Mucosa of gallbladder (tissue), 1 donor: ENCODE measurements around the gene ADAD2. TPM values are rescaled to one million over a fixed set of nuclear protein-coding genes. Genes with fewer than 3 reads are reported as not detected.

Source experiments
- DNase-seq: peaks from one replicate; pipeline ENCODE4 v3.0.0-alpha.2; 2020; ENCODE audit warnings: low spot score
- total RNA-seq: library from RNA; stranded (reverse); gene quantifications from one replicate; pipeline ENCODE4 v1.2.1, GENCODE V29; 2021
- donor health status: DM: no; HTN: no; CAD: no.

The ADAD2 gene
- total RNA-seq, 1 donor from 2014 or later = 0.60 TPM

DNA sequence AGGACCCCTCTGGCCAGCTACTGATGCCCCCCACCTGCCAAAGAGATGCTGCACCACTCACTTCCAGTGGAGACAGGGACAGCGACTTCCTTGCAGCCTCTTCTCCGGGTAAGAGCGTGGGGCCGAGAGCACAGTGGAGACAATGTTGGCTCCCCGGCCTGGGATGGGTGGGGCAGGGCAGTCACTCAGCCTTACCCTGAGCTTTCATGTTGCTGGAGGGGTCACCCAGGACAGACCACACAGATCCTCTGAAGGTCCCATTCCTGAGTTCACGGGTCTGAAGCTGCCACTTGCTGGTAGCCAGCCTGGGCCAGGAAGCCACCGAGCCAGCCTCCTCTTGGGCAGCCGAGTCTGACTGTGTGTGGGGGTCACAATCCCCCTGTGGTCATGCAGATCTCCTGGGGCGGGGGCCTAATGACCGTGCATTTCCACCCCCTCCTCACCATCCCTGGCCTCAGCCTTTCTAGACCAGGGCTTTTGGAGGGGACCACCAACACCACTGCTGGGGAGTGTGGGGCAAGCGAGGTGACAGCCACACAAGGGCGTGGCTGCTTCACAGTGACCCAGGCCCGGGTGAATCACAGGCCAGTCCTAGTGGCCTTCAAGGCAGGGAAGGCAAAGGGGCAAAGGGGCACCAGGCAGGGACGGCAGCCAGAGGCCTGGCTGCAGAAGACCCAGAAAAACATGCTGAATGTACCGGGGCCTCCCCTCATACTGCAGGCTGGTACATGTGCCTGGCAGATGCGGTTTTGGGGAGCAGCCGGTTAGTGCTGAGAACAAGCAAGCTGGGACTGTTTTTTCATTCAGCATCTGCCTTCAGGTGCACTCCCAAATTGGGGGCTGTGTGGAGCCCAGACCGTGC lies 14.5 kb upstream of the ADAD2 start:
- no peak for DNase-seq

DNA sequence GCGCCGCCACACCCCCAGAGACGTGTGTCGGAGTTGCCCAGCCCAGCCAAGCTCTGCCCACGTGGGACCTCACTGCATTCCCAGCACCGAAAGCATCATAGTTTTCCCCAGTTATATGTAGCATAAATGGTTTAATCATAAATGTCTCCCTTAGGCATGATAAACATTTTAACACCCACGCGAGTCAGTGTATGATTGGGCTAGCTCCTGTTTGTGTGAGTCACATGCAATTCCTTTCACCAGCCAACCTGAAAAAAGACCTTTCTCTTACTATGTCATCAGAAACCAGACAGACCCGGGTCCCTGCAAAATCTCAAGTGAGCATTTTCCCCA lies 13.2 kb upstream of the ADAD2 start:
- no peak for DNase-seq

DNA sequence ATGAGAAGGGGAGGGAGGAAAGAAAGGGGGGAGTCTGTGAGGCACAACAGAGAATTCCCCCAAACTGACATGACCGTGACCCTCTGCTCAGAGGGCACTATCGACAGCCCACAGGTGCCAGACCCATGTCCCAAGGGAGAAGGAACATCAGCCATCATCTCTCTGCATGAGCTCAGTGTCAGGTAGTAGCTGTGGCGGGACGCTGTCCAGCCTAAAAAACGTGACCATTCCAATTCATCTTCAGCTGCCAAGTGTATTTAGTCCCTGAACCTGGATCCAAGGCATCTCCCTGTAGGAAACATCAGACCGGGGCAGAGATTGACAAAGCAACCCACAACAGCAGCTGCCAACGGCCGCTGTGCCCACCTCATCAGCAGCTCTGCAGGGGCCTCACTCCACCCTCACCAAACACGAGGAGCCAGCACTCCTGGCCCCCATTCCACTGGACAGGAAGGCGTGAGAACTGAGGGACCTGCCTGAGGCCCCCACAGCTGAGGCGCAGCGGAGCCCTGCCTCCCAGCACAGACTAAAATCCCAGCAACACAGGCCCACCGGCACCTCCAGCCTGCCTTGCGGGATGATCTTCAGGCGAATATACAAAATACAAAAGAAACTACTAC lies 12.7 kb upstream of the ADAD2 start:
- DNase-seq = no peak

DNA sequence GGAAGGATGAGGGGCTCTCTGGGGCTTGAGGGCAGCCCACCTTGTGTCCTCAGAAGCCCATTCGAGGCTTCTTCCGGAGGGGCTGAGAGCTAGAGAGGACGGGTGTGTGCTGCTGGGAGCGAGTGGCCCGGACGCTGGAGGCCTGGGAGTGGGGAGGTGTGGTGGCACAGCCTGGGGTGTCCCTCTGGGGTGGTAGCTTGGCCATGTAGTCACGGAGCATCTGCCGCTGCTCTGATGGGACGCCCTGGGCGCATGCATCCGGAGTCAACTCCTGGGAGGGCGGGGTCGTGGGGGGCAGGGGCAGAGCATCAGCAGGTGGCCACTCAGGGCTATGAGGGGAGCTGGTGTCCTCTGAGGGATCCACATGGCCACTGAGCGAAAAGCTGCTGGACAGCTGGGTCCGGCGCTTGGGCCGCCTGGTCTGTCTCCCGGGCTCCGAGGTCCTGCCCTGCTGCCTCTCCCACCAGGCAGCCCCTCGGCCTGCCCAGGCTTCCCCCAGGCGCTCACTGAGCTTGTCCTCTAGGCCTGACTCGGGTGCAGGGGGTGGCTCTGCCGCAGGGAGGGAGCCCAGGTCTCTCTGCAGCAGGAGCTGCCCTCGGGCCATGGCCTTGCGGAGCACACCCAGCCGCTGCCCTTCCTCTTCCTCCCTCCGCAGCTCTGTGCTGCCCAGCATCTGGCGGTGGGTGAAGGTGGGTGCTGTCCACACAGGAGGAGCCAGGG lies 11.9 kb upstream of the ADAD2 start:
- no peak for DNase-seq

DNA sequence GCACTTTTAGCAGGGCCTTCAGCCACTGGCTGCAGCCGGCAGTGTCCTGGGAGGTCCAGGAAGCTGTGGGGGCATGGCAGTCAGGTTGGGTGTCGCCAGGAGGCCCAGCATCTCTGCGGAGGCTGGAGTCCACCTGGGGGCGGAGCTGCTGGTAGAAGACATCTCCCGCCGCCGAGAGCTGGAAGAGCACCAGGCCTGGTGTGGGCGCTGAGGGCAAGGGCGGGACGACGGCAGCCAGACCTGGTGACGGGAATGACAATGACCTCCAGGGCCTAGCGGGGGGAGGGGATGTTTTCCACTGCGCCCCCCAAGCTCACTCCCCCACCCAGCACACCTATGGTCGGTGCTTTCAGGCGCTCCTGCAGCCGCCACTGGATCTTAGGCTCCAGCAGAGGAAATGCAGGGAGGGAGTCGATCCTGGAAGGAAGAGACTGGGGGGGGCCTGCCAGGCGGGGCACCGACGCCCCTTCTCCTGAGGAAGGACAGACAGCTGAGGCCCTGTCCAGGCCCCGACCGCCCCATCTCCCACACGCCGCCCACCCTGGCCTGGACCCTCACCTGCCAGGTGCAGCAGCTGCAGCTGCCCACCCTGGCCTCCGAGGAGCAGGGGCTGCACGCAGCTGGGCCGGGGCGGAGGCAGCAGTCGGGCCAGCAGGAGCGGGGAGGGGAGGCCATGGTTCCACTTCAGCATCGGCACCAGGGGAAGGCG lies 11.2 kb upstream of the ADAD2 start:
- no peak for DNase-seq

DNA sequence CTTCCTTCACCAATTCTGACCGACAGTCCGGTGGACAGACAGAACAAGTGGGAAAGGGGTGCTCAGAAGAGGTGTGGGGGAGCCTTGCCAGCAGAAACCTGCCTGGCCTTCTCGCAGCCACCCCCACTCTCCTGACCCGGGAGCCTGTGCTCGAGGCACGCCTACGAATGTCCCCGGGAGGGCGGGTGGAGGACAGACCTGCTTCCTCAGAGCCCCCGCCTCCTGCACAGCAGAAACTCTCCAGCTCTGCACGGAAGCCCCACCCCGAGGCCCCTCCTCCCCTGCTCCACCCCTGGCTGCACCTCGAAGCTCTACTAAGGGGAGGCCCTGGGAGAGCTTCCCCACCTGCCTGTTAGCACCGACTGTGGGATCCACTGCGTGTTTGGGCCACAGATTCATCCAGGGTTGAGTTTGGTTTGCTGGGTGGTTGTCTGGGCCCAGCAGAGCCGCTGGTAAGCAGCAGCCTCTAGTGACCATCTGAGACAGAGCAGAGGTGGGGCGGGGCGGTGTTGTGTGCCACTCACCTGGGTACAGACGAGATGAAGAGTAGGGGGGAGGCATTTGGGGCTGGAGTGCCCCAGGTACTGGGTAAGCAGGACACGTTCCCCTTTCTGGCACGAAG lies 10.3 kb upstream of the ADAD2 start:
- no peak for DNase-seq

DNA sequence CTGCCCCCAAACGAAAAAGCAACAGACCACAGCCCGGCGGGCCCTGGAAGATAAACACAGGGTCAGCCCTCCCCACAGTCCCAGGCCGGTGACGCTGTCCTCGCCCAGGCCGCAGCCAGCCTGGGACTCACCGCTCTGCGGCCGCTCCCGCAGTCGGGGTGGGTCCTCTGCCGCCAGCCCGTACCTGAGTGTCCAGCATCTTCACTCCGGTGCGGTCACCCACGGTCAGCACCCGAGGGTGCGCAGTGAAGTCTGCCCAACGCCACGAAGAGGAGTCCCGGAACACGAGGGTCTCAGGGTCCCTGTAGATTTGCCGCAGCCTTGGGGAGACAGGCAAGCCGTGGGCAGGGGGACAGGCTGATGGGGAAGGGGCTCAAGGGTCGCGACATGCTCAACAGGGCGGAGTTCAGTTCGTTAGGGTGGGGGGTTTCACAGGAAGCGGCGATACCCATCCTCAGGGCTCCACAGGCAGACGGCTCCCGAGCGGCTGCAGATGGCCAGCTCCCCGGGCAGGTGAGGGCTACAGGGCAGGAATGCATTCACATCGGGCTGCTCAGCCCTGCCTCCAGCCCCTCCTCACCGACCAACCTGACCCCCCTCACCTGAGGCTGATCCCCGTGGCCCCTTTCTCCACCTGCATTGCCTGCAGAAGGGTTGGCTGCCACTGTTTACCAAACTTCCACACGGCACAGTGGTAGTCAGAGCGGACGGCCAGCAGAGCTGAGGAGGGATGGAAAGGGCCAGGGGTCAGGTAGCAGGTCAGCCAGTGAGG lies 9.6 kb upstream of the ADAD2 start:
- DNase-seq = no peak

DNA sequence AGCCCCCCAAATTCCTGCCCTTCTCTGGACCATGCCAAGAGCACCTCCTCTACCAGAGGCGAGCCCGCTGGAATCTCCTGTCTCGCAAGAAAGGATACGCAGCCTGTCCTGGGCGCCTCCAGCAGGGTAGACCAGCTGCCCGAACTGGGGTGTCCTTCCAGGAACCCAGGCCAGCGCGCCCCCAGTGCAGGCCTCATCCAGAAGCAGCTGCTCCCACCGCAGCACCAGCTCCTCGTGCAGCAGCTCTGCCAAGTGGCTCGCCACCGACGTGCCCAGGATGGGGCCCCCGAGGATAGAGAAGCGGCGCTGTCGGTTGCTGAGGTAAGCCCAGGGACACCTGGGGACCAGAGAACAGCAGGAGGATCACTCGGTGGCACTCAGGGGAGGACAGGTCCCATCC lies 8.9 kb upstream of the ADAD2 start:
- no peak for DNase-seq

DNA sequence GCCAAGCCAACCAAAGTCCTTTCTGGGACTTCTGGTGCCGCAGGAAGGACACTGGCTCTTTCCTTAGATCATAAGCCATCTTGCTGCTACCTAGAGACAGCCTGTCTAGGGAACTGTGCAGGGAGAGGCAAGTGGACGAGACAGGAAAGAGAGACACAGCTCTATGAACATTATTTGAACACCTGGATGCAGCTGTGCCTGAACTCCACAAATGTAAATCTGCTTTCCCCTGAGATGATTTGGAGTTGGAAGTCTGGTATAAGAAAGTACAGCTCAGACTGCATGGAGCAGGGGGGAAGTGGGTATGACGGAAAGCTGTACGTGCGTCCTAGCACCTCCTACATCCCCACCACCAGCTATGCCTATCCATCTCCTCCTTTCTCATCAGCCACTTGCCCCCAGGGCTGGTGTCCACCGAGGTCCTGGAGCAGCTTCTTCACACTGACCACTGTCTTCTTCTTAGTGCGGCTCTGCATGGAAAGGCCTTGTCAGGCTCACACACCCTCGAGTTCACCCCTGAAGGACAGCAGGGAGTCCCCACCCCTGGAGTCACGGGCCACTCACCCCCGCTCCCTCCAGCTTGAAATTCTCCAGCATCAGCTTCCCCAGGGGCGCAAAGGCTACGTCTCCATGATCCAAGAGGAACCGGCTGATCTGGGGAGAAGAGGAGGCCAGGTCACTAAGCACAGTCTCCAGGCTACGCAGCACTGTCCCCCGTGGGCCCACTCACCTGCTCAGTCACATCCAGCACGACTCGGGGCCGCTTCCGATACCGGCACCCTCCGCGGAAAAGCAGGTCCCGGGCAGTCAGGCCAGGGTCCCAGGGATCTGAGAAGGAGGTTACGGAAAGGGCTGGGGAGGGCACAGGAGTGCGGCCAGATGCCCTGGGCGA lies 8.0 kb upstream of the ADAD2 start:
- DNase-seq = no peak

DNA sequence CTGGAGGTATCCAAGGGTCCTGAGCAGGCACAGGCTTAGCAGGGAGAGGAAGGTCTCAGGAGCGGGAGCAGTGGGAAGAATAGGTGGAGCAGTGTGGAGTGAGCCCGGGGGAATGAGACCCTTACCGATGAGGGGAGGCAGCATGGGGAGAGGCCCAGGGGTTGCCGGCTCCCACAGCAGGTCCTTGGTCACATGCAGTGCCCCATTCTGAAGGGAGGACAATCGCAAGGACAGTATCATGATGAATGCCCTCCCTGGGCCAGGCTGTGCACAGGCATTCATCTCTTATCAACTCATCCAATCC lies 7.4 kb upstream of the ADAD2 start:
- DNase-seq = no peak

DNA sequence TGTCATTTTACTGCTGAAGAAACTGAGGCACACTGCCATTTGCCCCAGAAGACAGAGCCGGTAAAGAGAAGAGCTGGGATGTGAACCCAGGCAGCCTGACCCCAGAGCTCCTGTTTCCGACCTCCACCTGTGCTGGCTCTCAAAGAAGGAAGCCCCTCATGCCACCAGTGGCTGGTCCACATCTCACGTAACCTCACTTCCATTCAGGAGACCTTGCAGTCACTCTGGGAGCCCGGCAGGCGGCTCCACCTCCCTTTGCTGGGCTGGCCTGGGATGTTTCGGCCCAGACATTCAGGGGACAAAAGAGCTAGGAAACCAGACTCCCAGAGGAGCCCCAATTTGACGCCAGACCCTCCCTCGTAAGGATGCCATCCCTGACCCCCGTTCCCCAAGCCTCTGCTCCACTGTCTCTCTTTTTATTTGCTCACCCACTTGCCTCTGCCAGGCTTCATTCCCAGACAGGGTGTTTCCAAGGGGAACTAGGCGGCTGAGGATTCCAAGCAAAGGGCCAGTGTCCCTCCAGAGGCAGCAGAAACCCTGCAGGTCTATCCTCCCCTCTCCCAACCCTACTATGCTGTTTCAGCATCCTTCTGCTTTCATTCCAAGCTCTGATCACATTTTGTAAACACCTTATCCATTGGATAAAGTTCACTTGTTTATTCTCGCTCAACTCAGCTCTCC lies 6.9 kb upstream of the ADAD2 start:
- DNase-seq = no peak

DNA sequence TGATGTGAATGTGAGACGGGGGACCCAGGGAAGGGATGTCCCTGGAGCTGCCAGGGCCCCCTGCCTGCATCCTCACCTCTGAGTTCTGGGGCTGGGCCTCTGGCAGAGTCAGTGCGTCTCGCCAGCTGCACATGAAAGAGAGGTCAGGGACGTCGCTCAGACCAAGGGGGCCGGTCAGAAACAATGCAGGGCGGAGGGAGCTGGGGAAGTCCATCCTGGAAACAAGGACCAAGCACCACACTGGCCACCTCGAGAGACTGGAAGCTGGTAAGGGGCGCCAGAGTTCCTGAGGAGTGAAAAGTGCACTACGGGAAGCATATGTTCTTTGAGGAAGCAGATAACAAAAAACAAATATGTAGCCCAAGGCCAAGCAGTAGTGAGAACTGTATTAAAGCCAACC lies 6.2 kb upstream of the ADAD2 start:
- DNase-seq = no peak

DNA sequence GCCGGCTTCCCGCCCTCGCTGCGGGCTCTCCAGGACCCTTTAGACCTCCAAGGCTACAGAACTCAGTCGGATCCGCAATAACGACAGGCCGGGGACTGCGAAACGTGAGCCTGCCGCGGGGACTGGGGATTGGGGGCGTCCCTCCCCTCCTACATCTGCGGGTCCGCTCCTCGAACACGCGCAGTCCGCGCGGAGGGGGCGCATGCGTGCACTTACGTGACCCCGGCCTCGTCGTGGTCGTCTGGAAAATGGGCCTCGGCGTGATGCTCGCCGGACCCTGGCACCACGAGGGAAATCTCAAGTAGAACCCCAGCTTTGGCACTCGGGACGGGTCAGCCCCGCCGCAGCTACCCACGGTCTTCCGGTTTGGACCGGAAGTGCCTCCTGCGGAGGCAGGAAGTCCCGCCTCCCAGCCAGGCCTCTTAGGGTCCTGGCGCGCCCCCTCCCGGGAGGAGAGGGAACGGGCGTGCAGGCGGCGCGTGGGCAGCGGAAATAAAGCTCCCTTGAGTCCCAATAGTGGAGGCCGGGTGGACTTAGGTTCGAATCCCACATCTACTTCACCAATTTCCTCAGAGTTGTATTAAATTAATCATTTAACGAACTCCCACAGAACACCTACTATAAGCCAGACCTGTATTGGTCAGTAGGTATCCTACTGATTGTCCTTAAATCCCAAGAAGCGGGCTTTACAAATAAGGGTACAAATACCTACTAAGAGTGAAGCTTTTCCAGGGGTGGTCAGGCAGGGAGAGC lies 4.1 kb upstream of the ADAD2 start, which contains the start of gene TAF1C:
TAF1C (minus strand) TSS at position 373 of the 753 bp plus-strand sequence. CDS start 2,069 bp downstream, outside the sequence.
- DNase-seq = peak; percentile 94

DNA sequence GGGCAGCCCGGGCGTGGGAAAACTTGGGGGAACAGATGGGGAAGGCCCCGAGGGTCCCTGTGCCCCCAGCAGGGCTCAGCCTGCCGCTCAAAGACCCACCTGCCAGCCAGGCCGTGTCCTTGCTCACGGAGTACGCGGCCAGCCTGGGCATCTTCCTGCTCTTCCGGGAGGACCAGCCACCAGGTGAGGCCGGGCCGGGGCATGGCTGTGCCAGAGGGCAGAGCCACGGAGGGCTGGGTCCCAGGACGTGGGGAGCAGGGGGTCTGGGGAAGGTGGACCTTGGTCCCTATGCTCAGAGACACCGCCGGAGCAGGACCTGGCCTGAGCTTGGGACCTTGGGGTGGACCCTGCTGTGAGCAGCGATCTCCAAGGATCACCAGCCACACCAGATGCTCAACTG lies 509 bp downstream of the ADAD2 start:
- no peak for DNase-seq

DNA sequence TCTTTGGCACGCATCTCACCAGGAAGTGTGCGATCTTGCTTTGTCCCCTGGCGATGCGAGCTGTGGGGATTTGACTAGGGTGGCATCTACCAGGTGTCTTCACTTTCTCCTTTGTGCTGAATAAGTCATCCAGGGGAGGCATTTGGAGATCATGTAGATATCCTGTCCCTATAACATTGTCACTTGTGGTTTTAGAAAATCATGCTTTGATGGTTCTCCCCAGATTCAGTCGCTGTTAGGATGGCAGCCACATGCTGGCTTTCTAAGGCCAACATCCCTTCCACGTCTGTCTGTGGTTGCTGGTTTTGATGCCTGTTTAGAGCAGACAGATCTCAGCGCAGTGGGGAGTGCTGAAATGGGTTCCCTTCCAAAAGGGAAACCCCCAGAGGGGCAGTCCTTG lies 2.5 kb downstream of the ADAD2 start:
- DNase-seq = no peak

DNA sequence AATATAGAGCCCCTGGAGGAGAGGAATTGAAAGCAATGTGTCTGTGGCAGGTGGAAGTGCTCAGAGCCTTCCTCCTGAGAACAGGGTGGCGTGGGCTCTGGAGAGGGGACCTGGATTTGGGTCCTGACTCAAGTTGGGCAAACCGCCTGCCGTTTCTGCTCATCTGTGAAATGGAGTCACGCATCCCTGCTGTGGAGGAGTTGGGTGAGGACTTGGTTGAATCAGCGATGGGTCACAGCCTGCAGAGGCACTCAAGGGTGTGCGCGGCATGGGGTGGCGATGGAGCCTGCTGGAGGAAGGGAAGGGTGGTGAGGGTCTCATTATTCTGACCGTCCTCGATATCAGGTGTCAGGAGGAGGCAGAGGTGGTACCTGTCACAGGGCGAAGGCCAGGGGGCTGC lies 3.1 kb downstream of the ADAD2 start:
- DNase-seq = no peak

DNA sequence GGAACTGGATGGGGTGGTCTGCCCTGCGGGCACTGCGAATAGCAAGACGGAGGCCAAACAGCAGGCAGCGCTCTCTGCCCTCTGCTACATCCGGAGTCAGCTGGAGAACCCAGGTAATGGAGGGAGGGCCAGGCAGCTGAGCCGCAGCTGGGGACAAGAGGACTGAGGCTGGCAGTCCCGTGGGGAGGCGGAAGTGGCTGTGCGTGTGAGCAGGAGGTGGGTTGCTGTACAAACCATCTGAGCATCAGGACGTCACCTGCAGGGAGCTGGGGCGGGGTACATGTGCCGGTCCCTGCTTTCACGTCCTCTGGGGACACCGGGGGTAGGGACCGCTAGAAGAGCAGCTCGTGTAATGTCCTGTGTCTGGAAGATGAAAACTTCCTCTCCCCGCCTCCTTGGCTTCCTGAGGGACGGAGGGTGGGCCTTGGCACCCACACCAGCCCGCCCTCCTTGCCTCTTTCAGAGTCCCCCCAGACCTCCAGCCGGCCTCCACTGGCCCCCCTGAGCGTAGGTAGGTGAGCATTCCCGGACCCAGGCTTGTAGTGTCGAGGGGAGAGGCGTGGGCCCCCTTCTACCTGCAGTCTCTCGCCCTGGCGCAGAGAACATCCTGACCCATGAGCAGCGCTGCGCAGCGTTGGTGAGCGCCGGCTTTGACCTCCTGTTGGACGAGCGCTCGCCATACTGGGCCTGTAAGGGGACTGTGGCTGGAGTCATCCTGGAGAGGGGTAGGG lies 3.7 kb downstream of the ADAD2 start:
- no peak for DNase-seq
